GM19397 (cell line): Measurements from ENCODE around the gene PACRGL.

Experiments
- ATAC-seq: cut with Tn5 transposase; IDR thresholded peaks from one replicate; pipeline ENCODE4 v1.9.1; 2021; ENCODE audit warnings: mild to moderate bottlenecking, moderate library complexity; ENCODE audit not compliant: unreplicated experiment

Gene PACRGL

DNA sequence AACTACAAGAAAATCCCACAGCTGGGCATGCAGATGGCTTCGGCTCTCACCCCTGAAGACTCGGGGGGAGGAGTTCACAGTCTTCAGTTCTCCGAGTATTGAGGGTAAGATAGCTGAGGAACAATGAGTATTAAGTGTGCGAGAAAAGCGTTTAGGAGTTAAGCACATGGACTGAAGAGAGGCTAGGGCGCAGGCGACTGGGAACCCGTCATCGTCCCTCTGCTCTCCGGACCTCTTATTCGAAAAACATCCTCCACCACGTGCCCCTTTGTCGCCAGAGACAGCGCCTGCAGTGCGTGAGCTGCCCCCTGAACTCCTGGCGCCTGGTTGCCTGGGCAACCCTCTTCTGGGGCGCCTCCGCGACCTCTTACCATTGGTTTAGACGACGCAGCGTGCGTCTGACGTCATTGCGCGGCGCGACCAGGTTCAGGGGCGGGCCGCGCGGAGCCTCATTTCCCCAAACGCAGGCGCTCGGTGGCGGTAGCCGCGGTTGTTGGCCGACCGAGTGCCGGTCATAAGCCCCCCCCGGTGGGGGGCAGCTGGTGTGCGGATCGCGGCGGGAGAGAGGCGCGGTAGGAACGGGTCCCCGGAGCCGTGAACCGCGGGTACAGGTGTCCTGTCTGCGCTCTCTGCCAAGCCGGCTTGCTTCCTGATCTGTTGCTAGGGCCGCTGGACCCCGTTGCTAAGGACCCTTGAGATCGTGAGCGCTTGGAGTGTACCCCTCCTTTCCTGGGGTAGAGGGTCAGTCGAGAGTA lies at the start of gene PACRGL:
TSS of gene PACRGL (plus strand) at position 452 of the 755 bp plus-strand sequence. CDS start 4,024 bp downstream, outside the sequence.
- ATAC-seq = peak; percentile 100

DNA sequence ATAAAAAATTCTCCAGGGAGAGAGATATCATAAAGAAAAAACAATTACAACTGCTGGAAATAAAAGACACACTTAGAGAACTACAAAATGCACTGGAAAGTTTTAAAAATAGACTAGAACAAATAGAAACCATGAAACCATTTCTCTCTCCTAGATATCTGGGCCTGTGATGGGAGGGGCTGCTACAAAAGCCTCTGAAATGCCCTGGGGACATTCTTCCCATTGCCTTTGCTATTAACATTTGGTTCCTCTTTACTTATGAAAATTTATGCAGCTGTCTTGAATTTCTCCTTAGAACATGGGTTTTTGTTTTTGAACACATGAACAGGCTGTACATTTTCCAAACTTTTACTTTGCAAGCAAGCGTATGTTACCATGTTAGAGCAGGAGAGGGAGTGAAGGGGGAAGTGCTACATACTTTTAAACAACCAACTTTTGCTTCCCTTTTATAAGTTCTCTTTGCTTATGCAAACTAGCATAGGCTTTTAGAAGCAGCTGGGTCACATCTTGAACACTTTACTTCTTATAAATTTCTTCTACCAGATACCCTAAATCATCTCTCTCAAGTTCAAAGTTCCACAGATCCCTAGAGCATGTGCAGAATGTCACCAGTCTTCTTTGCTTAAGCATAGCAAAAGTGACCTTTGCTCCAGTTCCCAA lies 47.9 kb upstream of the PACRGL start:
- ATAC-seq = no peak

DNA sequence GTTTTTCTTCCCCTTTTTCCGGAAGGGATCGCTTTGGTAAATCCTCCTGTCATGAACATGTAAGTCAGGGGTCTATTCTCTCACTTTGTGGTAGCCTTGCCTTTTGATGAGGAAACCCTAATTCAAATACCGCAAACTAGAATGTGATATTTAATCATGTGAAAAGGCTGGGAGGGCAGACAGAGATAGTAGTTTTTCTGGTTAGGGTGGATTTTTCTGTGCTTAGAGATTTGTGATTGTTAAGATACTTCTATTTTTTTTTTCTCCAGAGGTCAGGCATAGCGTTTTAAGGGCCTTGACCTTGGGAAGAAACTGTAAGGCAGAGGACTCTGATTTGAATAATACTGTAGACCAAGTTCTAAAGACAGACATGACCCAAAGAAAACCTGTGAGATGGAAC lies 41.8 kb upstream of the PACRGL start:
- ATAC-seq = no peak

DNA sequence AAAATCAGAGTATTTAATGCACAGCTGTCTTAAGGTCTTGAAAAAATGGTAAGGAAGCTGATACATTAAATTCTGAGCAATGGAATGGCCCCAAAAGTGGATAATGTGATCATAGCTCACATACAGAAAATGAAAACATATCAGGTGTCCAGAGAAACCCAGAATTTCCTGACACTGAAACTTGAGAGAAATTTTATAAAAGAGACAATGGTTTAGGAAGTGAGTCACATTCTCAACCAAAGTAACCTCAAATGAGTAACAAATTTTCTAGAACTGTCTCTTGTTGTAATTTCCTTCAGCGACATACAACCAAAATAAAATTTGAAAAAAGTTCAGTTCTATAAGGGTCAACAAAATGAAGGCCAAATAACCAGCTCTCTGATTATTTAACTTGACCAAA lies 37.4 kb upstream of the PACRGL start:
- ATAC-seq = no peak

DNA sequence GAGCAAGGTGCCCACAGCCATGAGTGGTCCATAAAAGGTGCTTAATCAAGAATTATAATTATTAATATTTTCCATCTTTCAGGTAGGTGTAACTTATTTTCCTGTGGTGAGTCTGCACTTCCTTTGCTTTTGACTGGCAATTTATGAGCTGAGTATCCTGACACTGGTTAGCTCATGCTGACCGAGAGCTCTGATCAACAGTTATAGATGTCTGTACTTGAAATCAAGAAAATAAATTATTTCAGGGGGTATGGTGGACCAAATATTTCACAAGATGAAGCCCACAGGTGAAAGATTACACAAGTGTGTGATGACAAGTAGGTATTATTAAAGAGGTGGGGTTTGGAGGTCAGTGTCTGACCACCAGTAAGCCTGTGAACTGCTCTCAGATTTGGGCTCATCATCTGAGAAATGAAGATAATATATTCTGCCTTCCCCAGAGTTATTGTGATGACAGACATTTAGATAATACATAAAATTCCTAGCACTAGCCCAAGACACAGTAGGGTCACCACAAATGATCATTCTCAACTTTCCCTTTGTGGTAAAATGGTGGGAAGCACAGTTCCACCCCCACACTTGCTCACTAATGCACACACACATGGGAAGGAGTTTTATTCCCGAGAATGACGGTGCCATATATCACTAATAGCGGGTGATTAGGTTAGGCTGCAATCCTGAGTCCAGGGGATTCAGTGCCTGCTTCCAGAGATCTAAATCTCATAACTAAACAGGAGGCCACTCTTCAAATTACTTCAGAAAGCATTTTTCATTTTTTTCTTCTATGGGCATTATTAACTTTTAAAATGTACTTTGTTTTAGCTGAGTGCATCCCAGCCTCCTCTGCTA lies 34.0 kb upstream of the PACRGL start:
- ATAC-seq = no peak

DNA sequence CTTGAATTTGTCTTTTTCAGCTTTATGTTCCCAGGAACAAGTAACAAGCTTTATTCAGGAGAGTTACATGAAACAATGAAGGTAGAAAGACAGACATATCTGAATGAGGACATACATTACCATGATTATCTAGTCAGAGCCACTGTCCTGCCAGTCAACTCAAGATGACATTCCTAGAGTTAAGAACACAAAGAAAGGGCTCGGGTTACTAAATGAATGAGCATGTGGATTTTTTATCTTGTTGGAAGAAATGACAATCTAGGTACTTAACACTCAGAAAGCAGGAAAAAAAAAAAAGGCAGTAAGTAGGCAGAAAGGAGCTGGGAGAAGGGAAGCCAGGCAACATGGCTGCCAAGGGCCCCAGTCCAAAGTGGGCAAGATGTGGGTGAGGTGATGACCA lies 28.0 kb upstream of the PACRGL start:
- no peak for ATAC-seq

DNA sequence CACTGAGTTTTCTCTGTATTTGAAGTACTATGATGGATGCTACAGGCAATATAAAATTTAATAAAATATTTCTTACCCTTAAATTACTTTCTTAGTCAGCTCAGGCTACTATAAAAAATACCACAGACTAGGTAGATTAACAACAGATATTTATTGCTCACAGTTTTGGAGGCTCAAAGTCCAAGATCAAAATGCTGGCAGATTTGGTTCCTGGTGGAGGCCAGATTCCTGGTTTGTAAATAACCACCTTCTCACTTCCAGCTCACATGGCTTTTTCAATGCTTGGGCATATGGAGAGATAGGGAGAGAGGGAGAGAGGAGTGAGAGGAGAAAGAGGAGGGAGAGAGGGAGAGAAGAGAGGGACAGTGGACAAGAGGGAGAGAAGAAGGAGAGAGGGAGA lies 24.5 kb upstream of the PACRGL start:
- ATAC-seq = no peak

DNA sequence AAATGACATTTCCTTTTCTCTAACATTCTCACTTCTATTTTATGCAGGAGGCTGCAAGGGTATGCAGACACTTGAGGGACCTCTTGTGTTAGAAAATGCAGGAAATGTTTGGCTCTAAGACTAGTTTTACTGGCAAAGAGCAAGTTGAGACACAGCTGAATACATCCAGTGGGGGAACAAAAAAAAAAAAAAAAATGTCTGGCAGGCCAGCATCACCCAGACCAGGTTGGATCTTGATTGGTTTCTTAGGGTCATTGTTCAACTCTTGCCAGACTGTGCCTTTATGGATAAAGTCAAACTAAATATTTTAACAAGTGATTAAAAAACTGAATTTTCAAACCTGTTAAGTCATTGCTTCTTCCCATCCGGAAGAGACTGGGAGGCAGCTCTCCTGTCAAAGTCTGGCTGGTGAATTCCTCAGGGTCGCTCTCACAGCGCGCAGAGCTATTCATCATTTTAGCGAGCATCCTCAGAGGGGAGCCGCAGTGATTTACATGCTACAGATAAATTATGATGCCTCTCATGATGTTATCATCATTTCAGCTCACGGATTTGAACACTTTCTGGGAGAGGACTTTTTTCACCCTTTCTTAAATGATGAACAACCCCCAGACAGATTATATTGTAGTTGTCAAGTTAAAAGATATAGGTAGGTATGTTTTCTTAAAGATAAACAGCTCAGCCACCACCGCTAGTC lies 23.6 kb upstream of the PACRGL start:
- ATAC-seq = no peak

DNA sequence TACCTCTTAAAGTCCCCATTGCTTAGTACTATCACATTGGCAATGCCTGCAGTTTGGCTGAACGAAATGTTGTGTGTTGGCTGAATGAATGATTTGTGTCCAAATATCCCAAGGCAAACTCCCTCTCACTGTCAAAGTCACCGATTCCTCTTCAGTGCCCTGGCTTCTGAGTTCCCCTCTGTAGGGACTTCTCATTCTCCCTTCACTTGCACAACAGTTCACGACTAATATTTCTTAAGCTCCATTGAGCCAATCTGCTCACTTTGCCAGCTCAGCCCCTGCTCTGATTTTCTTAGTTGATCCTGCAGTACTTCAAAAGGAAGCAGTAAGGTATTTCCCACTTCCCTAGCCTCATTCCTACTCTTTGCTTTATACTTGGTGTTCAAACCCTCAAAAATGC lies 21.9 kb upstream of the PACRGL start:
- no peak for ATAC-seq

DNA sequence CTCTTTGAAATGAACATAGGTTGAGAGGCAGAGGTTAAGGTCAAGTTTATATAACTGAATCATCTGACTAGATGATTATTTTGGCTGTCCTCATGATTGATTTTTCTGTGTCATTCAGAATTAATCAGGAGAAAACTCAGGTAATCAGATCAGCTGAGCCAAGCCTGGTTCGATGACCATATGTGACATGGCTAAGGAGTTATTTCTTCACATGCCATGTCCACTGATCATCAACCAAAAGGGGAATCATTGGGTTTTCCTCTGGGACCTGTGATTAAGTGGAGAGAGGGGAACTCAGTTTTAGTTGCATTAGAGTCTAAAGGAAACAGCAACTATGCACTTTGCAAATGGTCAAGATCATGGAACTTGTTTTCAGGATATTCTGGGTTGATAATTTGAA lies 20.3 kb upstream of the PACRGL start:
- ATAC-seq = no peak

DNA sequence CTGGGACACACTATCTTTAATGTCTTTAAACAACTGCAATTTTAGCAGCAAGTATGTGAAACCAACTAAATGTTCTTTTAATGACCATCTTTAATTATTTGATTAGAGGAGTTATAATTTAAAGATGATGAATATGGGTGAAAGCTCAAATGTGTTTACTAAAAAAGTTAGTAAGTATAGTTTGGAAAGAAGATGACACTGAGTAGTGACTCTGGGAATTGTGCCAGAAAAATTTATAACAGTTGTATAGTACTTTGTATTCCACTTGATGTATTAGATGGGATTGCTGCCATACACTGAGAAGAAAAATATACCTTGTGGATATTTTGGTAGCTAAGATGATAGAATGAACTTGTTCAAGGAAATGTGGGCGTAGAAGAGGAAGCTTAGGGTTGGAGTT lies 19.5 kb upstream of the PACRGL start:
- no peak for ATAC-seq

DNA sequence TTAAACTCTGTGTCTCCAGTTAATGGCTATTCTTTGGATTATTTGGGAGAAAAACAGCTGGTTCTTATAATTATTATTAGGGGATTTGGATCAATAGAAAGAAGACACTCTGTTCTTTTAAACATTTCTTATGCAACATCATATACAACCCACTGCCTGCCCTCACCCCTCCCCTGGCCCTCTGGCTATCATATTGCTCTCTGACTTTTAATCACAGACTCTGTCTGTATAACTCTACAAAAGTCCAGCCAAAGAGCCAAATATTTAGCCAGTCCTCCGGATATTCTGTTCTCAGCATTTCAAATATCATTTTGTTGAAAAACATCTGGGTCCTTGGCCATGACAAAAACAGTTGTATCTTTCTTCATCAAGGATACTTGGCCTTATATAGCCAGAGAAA lies 19.0 kb upstream of the PACRGL start:
- no peak for ATAC-seq

DNA sequence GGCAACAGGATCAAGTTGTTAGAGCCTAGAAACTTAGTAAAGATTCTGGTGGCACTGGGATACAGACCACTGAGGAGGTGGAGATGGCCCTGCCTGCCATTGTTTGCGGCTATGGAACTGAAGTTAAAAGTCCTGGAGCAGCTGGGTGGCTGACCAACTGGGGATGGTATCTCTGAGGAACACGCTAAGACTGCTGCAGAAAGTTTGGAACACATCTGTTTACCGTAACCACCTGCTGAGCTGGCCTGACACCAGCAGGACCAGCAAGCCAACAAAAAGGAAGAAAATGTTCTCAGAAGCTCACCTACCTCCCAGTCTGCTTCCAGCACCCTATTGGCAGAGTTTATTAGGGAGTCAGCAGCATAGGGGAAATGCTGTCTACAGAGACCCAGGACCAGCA lies 17.4 kb upstream of the PACRGL start:
- ATAC-seq = no peak

DNA sequence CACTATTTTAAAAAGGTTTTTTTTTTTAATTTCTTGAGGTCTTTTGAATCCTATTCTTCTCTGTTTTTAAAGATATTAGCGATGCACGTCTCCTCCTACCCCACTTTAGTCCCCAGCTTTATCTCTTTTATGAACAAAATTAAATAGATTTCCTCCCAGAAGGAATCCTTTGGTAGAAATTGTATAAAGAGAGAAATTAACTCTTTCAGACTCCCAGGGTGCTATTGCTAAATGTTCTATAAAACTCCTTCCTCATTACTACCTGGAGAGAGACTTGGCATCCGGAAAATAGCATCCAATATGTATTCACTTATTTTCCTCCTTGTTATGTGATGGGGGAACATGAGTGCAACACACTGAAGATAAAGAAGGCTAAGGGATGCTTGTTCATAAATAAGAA lies 16.5 kb upstream of the PACRGL start:
- no peak for ATAC-seq

DNA sequence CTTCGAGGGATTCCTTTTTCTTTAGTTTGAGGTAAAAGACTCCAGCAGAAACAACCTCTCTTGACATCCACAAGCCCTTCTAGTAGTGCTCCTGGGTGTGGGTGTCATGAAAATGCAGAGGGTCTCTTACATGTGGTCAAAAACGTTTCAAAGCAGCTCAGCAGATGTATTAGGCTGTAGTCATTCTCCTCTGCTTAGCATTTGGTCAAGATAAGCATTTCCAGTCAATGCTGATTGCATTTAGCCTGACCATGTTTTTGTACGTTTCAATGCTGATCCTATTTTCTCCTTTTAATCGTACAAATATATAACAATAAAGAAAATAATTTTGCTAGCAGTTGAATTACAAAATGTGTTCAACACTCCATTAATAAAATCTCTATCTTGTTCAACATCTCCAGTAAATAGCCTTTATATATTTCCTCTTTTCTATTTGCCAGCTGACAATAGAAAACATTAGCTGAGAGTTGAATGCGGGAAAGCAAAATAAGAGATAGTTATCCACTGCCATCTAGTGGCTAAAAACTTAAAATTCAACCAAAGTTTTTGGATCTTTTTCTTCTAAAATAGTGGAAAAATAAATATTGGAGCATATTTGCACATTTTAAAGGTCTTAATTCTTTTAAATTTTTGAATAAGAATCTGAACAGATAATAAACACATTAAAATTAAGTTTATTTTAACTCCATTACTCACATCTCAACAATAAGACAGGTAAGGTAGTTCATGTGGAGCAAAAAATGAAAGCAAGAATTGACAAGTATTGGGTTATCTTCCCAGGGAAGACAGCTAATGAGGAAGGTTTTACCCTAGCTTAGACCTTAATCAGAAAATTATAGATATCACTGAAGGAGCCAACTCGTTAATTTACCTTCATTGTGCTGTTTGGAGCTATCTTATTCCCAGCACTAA lies 15.2 kb upstream of the PACRGL start:
- ATAC-seq = no peak

DNA sequence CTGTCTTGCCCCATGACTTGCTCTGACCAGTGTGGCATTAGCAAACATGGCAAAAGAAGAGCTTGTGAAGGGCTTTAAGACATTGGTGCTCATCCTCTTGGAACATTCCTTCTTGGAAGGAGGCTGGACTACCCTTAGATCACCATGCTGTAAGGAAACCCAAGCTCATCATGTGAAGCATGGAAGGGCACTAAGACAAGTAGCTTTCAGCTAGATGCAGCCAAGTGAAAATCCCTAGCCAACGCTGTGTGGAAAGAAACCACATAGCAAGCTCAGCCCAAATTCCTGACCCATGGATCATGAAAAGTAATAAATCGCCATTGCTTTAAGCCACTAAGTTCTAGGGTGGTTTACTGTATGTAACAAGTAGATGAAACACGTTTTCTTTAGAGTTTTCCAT lies 12.4 kb upstream of the PACRGL start:
- no peak for ATAC-seq

DNA sequence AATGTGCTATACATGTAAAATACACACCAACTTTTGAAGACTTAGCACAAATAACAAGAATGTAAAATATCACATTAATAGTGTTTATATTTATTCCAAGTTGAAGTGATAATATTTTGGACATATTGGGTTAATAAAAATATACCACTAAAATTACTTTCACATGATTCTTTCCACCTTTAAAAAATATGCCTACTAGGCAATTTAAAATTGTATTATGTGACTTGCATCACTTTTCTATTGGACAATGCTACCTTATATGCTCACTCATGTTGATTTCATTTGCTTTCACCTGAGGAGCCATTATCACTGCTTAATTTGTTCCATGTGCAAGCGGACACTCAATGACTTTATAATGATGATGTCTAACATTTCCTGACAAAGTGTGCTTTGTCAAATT lies 3.4 kb upstream of the PACRGL start:
- no peak for ATAC-seq

DNA sequence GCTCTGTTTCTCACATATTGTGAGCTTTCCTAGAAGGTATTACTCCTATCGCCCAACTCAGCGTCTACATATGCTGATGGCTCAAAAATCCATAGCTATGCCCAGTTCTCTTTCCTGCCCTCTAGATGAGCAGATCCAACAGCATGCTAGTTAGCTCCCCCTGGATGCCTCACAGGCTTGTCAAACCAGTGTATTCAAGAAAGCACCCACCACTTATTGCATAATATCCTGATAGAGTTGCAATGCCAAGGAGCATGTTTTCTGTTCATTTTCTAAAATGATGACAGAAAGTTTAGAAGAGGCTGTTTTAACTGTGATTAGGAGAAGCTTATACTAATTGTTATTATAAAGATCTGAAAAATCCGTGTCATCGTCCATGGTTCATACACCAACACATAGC lies 1.9 kb upstream of the PACRGL start:
- ATAC-seq = no peak

DNA sequence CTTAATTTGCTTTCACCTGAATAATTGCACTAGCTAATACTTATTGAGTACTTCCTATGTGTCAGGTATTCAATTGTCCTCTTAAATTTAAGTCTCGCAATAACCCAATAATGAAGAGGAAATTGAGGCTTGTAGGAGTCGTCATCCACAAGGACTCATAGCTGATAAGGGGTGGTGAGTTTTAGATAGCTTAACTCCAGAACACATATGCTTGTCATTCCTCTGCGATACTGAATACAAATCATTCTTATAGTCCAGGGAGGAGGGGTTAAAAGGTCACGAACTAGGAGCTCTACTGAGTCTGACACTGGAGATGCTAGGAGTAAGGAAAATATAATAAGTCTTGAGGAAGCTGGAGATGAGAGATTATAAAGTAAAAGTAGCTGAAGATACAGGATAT lies 1.4 kb upstream of the PACRGL start:
- ATAC-seq = no peak

DNA sequence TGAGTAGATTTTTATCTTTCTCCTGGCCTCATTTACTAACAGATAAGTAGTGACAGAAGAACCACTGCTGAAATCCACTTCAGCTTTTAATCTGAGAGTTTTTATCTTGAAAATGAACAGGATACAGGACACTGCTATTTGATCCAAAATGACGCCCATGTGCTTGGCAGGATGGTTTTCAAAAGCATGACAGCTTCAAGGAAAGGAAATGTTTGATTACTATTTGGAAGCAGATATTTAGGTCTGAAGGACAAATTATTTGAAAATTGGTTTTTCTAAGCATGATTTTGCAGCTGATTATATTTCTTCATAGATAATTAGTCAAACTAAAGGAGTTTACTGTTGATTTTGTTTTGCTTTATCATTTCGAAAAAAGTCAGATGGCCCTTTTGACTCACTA lies 11.1 kb downstream of the PACRGL start:
- no peak for ATAC-seq
